GM21723 (cell line): ENCODE measurements around the gene ANAPC7.
"Not testable (repeated sequence)": the region's sequence is repeated elsewhere in the genome, so short reads cannot be mapped to it uniquely, and the experiment has no call there.

Experiments used
- ATAC-seq: cut with Tn5 transposase; IDR thresholded peaks from one replicate; pipeline ENCODE4 v1.9.1; 2021; ENCODE audit warnings: mild to moderate bottlenecking, moderate library complexity; ENCODE audit not compliant: unreplicated experiment

ANAPC7 gene

DNA sequence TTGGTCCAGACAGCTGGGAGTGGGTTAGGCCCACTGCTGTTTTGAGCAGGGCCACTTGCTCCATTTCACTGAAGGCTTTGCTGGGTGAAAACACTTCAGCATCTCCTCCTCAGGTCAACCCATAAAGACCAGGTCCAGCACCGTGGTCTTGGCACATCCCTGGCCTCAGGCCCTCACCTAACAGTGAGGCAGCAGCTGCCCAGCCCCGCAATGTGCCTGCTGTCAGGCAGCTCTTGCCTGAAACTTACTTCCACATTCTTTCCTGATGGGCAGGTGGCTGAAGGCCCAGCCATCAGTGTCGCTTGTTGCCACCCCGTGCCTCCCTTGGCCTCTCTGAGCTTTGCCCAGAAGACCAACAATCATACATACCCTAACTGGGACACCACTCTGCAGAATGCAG is 54.4 kb downstream of the ANAPC7 start:
- ATAC-seq, result no peak

DNA sequence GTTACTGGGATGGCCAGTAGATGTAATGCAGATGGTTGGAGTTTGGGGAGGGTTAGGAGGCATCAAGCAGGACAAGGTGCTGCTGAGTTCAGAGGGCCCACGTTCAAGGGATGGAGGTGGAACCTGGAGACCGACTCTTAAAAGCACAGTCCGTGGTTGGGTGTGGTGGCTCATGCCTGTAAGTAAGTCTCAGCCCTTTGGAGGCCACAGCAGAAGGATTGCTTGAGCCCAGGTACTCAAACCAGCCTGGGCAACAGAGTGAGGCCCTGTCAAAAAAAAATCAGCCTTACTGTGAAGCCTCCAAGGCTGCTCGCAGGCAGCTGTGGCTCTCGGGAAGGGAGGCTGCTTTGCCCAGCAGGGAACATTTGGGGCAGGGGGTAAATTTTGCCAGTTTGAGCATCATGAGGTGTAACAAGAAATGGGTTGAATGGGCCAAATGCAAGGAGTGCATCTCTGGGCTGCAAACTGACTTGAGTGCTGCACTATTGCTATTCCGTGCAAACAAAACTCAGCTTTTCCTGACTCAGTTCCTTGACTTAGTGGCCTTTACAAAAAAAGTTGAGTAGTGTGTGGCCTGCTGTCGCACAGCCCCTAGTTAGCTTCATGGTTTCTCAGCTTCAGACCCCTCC is 55.0 kb downstream of the ANAPC7 start:
- ATAC-seq, result no peak

DNA sequence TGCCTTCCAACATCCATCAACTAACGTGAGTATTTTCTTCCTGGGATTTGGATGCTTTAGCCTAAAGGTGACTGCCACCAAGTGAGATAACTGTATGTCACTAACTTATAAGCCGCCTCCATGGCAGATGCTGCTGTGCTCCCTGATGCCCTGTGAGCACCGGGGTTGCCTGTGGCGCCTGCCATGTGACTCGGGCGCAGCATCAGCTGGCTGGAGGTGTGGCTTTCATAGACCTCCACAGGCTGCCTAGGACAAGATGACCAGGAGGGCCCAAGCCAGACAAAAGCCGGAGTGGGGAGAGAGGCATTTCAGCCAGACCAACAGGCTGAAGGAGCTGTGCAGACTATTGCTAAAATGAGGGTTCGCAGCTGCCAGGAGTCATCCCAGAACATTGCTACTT is 55.7 kb downstream of the ANAPC7 start:
- ATAC-seq, result no peak

DNA sequence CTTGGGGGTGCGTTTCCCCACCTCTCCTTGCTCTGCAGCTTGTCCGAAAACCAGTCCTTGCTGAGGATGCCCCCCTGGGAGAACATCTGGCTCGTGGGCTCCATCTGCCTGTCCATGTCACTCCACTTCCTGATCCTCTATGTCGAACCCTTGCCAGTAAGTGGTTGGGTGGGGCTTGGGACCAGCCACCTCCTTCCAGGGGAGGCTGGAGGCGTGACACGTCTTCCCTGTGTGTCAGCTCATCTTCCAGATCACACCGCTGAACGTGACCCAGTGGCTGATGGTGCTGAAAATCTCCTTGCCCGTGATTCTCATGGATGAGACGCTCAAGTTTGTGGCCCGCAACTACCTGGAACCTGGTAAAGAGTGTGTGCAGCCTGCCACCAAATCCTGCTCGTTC is 57.5 kb downstream of the ANAPC7 start:
- ATAC-seq, result no peak

DNA sequence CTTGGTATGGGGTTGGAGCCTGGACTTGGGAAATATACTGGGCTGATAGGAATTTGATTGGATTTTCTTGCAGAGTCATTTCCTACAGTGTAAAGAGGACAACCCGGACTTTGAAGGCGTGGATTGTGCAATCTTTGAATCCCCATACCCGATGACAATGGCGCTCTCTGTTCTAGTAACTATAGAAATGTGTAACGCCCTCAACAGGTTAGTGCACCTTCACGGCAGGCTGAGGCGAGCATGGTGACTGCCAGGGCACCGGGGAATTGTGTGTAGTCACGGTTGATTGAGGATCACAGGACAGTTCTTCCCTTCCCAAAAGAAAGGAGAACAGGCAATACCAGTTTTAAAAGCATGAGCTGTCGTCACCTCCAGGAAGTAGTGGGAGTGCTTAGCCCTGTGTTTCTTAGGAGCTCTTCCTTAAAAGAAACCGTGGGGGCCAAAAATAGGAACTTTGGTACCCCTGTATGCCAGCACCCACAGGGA is 58.3 kb downstream of the ANAPC7 start:
- no peak for ATAC-seq

DNA sequence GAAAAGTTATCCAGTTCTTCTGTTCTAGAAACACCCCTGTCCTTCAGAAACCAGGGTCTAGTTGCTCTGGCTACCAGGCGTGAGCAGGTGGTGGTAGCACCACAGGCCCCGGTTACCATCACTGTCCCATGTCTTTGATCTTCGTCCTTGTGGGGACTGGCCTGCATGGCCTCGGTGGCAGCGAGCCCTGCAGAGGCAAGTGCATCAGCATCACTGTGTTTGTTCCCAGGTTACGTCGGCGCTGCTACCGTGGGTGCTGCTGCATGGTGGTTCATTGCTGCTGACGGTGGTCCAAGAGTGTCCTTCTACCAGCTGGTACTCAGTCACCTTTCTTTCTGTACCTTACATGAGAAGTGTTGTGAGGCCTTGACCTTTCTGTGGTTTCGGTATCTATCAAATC is 58.9 kb downstream of the ANAPC7 start:
- no peak for ATAC-seq

DNA sequence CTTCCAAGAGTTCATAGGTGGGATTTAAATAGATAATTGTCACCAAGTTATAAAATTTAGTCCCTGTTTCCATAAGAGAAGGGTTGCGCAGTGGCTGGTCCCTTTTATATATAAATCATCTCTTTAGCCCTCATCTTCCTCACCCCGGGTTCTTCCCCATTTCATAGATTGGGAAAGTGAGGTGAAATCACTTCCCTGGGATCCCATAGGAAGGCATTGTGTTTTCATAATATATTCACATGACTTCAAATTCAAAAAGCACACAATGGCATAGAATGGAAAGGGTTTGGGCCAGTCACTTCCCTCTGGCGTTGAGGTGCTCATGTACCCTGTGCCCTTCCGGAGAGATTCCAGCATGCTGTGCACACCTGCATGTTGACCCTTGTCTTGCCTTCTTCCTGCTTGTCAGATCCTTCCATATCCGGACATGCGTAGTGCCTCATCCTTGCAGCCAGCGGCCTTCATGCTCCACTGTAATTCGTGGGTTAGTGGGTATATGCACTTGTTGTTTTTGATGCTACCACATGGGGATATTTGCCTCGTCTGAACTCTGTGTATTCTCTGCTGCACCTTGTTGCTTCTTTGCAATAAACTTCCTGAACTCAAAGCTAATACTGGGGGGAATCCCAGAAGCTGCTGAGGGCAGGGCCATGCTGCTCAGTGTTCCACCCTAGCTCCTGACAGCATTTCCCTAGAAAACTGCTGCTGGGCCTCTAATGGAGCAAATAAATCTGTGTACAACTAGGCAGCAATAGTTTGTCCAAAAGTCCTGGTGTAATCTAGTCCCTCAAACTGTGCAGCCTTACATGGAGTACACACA is 59.6 kb downstream of the ANAPC7 start:
- ATAC-seq, result no peak

DNA sequence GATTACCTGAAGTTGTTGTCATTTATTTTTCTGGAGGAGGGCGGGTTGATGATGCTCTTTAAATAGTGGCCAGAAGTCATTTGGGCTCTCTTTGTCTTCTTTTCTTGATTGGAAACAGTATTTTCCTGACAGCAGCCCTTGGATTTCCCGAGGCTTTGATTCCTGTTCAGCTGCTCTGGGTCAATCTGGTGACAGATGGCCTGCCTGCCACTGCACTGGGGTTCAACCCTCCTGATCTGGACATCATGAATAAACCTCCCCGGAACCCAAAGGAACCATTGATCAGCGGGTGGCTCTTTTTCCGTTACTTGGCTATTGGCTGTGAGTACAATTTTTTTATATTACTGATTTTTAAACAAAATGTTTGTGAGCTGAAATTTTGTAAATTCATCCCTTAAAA is 60.4 kb downstream of the ANAPC7 start:
- no peak for ATAC-seq

DNA sequence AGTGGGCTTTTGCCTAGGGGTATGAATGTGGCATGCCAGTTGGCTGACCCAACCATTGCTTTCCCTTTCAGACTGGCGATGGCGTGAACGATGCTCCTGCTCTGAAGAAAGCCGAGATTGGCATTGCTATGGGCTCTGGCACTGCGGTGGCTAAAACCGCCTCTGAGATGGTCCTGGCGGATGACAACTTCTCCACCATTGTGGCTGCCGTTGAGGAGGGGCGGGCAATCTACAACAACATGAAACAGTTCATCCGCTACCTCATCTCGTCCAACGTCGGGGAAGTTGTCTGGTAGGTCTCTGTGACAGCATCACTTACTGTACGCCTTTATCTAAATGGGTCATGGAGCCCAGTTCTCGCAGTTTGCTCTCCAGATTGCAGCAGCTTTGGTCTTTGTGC is 61.4 kb downstream of the ANAPC7 start:
- no peak for ATAC-seq

DNA sequence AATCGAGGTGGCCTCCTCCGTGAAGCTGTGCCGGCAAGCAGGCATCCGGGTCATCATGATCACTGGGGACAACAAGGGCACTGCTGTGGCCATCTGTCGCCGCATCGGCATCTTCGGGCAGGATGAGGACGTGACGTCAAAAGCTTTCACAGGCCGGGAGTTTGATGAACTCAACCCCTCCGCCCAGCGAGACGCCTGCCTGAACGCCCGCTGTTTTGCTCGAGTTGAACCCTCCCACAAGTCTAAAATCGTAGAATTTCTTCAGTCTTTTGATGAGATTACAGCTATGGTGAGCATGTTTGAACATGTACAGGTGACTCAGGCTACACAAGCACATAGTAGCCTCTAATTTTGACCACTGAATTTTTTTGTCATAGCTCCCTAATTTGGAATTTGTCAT is 62.8 kb downstream of the ANAPC7 start:
- no peak for ATAC-seq

DNA sequence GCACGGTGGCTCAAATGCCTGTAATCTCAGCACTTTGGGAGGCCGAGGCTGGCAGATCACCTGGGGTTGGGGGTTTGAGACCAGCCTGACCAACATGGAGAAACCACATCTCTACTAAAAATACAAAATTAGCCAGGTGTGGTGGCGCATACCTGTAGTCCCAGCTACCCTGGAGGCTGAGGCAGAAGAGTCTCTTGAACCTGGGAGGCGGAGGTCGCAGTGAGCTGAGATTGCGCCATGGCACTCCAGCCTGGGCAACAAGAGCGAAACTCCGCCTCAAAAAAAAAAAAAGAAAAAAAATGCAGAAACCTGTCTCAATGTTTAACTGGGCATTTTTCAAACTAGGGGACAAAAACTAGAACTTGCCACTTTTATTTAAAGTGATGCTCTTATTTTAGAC is 63.2 kb downstream of the ANAPC7 start:
- not testable (repeated sequence) for ATAC-seq

DNA sequence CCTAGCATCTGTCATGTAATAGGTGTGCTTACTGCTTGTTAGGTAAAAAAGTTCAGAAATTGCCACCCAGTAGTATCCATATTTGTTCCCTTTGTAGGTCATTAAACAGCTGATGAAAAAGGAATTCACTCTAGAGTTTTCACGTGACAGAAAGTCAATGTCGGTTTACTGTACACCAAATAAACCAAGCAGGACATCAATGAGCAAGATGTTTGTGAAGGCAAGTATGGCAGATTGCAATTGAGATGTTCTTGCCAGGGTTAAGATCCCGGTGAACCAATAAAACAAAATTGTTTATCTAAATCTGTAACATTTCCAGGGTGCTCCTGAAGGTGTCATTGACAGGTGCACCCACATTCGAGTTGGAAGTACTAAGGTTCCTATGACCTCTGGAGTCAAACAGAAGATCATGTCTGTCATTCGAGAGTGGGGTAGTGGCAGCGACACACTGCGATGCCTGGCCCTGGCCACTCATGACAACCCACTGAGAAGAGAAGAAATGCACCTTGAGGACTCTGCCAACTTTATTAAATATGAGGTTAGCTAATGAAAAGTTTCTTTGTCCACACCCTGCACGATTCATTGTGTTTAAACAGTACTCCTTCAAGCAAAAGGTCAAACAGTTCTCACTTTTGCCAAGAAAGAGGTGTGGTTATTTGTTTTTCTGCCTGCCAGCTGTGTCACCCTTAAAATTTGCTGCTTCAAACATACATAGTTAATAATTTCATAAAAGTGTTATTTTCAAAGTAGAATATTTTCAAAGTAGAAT is 64.1 kb downstream of the ANAPC7 start:
- no peak for ATAC-seq

DNA sequence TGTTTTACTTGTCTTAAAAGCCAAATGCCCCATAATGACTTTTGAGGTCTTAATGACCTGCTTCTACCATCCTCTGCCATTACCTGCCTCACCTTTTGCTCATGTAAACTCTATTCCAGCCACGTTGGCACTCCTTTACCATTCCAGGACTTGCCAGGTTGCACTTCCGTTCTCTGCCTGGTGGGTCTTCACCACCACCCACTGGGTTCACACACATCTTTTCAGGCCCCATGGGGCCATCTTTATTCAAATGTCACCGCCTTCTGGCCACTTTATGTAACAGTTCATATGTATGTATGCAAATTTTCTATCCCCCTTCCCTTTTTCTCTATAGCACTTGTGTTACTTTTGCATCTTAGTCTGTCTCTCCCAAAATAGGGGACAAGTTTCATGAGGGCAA is 64.8 kb downstream of the ANAPC7 start:
- no peak for ATAC-seq

DNA sequence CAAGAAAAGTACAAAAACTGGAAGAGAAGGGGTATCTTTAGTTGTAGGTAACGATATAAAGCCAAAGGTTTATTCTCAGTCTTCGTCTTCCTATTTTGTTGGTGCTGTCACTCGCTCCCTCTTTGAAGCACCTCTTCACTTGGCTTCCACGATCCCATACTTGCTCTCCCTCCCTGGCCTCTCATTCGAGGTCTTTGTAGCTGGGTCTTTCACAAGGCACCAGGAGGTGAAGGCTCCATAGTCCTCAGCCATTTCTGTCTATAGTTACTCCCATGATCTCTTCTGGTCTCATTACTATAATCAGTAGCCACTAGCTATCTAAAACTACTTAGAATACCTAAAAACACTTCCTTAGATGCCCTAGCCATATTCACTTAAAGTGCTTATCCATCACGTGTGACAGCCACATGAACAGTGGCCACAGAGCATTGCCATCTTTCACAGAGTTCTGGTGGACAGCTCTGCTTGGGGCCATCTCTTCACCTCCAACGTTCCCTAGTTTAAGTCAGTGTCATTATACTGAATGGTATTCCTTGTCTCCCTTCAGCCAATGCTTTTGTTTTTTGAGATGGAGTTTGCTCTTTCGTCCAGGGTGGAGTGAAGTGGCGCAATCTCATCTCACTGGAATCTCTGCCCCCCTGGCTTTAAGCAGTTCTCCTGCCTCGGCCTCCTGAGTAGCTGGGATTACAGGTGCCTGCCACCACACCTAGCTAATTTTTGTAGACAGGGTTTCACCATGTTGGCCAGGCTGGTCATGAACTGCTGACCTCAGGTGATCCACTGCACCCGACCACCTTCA is 65.4 kb downstream of the ANAPC7 start:
- ATAC-seq, result no peak

DNA sequence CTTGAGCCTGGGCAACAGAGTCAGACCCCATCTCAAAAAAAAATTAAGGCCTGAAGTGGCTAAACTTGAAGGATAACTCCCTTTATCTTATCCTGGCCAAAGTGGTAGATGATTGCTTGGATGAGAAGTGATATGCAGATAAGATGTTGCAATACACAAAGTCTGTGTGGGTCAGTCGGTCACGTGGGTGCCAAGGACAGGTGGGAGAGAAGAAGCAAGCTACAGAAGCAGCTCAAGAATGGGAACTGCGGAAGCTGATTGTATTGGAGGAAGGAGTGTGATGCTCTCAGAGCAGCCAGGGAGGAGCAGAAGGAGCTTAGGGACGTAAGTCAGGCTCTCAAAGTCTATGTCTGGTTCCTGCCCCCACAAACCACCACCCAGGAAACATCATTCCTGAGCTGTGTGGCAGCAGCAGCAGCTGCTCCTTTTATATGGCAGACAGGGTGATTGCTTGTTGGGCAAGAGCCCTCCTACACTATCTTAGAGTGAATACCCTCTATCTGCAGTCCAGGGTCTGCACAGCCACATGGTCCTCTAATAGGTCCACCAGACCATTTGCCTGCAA is 67.9 kb downstream of the ANAPC7 start:
- no peak for ATAC-seq

DNA sequence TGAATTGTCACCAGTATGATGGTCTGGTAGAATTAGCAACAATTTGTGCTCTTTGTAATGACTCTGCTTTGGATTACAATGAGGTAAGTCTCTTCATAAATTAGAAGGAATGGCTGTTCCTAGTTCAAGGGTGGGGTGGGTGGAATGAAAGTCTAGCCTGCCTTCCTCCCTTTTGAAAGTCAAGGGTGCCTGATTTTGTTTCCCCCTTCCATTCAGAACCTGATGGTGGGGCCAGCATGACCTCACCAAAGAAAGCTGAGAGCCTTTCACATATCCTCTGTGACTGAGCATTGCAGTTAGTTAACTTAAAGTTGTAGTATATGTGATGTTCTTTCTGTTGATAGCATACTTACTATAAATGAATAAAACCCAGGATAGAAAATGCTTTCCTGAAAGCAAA is 70.3 kb downstream of the ANAPC7 start:
- no peak for ATAC-seq

DNA sequence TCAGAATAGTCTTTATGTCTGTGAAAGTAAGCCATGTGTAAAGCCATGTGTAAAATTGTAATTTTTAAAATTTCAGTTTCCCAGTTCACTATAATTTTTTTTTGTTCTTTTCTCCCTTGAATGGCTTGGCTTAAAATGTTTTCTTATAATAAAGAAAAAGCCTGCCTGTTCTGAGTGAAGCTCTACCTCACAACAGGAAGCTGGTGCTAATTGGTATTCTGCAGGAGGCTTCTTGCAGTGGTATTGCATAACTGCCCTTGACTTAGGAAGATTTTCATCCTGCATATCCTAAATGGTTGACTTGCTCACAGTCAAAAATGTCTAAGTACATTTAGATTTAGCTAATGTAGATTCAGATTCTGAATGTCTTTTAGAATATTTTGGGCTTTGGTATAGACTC is 73.0 kb downstream of the ANAPC7 start:
- no peak for ATAC-seq

DNA sequence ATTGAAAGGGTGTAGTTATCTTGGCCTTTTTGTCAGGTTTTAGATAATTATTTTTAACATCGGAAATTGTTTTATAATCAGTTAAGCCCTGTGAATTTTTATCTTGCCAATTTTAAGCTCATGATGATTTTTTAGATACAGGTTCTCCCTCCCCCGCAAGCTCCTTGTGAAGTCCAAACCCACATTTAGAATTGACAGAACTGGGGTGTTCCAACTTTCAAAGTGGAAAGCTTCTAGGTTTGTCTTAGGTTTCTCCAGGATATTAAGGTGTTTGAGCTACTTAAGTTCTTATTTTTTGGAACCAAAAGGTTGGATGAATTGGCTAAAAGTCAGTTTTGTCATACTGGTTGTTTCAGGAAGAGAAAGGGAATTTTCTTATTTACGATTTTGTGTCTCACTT is 73.4 kb downstream of the ANAPC7 start:
- no peak for ATAC-seq

DNA sequence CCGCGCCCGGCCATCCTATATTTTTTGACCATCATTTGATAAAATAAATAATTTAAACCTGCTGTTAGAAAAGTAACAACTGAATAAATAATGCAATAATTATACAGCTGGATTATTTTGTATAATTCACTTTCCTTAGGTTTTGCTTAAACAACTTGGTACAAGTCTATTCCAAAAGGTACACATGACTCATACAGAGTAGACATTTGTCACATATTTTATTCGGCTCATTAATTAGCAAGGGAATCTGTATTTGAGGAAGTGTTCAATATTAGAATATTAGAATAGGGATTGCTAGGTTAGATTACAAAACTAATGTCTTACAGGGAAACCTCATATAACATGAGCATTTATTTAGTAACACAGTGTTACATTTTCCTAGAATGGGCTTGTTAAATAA is 73.8 kb downstream of the ANAPC7 start:
- ATAC-seq, result no peak
